Gastroesophageal sphincter (tissue), 3 donors: ENCODE data around the gene ULK3.

Source experiments
- EP300 ChIP-seq: sonication (generic); formaldehyde crosslinking; IDR thresholded peaks from one replicate; pipeline ENCODE4 v1.6.1; 2017; ENCODE audit warnings: antibody characterized with exemption, mild to moderate bottlenecking
- POLR2A ChIP-seq, 2 donors: fragments of 450-650 bp; IDR thresholded peaks; one replicate each; pipeline ENCODE4 v1.6.1; 2017; ENCODE audit warnings: antibody characterized with exemption in 2 of 2, mild to moderate bottlenecking in 2 of 2, moderate library complexity in 1 of 2
- POLR2AphosphoS5 ChIP-seq: sonication (generic); formaldehyde crosslinking; IDR thresholded peaks from one replicate; pipeline ENCODE4 v1.6.1; 2017; ENCODE audit warnings: antibody characterized with exemption
- TF ChIP-seq, protein P1 (sequence below), 4 experiments: fragments of 200-600 bp in 2 of 4; fragments of 450-650 bp in 2 of 4; sonication (generic) in 1 of 4; IDR thresholded peaks; one replicate each; pipeline ENCODE4 v1.5.1; 2017 to 2019; ENCODE audit warnings: antibody characterized with exemption in 4 of 4, mild to moderate bottlenecking in 2 of 4, moderate library complexity in 2 of 4

DNA sequence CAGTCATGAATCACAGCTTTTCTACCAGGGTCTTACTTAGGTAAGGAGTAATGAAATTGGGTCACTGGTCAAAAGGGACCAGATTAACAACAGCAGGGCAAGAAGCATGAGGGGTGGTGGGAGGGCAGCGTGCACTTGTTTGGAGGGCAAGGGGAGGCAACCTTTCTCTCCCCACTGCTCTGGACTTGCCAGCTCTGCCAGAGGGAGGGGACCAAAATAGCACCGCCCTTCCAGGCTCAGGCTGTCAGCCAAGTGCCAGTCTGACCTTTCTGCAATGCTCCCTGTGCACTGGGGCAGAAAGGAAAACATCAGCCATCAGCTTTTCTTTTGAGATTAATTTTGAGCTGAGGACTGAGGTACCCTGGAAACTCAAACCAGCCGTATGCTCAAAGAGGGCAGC is 4.5 kb upstream of the ULK3 start:
- no peak for TF ChIP-seq POLR2A (IDR thresholded peaks at IDR 0.05)
- TF ChIP-seq, protein P1, sequence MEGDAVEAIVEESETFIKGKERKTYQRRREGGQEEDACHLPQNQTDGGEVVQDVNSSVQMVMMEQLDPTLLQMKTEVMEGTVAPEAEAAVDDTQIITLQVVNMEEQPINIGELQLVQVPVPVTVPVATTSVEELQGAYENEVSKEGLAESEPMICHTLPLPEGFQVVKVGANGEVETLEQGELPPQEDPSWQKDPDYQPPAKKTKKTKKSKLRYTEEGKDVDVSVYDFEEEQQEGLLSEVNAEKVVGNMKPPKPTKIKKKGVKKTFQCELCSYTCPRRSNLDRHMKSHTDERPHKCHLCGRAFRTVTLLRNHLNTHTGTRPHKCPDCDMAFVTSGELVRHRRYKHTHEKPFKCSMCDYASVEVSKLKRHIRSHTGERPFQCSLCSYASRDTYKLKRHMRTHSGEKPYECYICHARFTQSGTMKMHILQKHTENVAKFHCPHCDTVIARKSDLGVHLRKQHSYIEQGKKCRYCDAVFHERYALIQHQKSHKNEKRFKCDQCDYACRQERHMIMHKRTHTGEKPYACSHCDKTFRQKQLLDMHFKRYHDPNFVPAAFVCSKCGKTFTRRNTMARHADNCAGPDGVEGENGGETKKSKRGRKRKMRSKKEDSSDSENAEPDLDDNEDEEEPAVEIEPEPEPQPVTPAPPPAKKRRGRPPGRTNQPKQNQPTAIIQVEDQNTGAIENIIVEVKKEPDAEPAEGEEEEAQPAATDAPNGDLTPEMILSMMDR (IDR thresholded peaks at IDR 0.05) = no peak
- no peak for TF ChIP-seq POLR2AphosphoS5
- TF ChIP-seq EP300 = no peak
